Ishikawa (cell line): ENCODE data around the gene MOCS1.

Source experiments
- CEBPB ChIP-seq: IDR thresholded peaks from 2 replicates; pipeline ENCODE4 v1.6.1; 2012
- CREB1 ChIP-seq: IDR thresholded peaks from 2 replicates; pipeline ENCODE4 v1.6.1; 2012; ENCODE audit warnings: low read depth
- FOXM1 ChIP-seq: IDR thresholded peaks from 2 replicates; pipeline ENCODE4 v1.6.1; 2012; ENCODE audit warnings: low read depth, borderline replicate concordance
- RAD21 ChIP-seq: IDR thresholded peaks from 2 replicates; pipeline ENCODE4 v1.6.1; 2012; ENCODE audit warnings: low read depth
- USF1 ChIP-seq: IDR thresholded peaks from 2 replicates; pipeline ENCODE4 v1.6.1; 2012
- TF ChIP-seq, protein P1 (sequence below): IDR thresholded peaks from 2 replicates; pipeline ENCODE4 v1.6.1; 2012

GRCh38 chr6:39893286-39893685, 41.0 kb downstream of the MOCS1 start:
- TF ChIP-seq FOXM1 (no peak), RAD21 (no peak), CREB1 (no peak), CEBPB (no peak), USF1 (no peak)
- TF ChIP-seq, protein P1, sequence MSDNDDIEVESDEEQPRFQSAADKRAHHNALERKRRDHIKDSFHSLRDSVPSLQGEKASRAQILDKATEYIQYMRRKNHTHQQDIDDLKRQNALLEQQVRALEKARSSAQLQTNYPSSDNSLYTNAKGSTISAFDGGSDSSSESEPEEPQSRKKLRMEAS = no peak
